Measurements from ENCODE around the gene ANKAR.
"Not testable (repeated sequence)": the region's sequence is repeated elsewhere in the genome, so short reads cannot be mapped to it uniquely, and the experiment has no call there.

ANKAR gene

GRCh38 chr2:189658306-189659212 is 15.9 kb upstream of the ANKAR start:
- DNase-seq (ENCODE audit: low read depth): no peak

GRCh38 chr2:189659734-189660133 is 14.7 kb upstream of the ANKAR start:
- DNase-seq (ENCODE audit: low read depth): peak; percentile 35

- DNase-seq (ENCODE audit: low read depth): peak; percentile 34
These were observed 13.7 kb upstream of the ANKAR start for GRCh38 chr2:189660803-189661147.

GRCh38 chr2:189661148-189661956 is 13.1 kb upstream of the ANKAR start, which contains the start of gene ASNSD1:
ASNSD1 (plus strand) TSS chr2:189661459; CDS start chr2:189666133, 4,674 bp downstream.
- DNase-seq (ENCODE audit: low read depth): peak; percentile 99

- no peak for DNase-seq (ENCODE audit: low read depth)
These were observed 12.5 kb upstream of the ANKAR start for GRCh38 chr2:189661957-189662321.

- no peak for DNase-seq (ENCODE audit: low read depth)
These were observed 11.7 kb upstream of the ANKAR start for GRCh38 chr2:189662669-189663226.

GRCh38 chr2:189663319-189663718 is 11.2 kb upstream of the ANKAR start:
- DNase-seq (ENCODE audit: low read depth): not testable (repeated sequence)

GRCh38 chr2:189669913-189670312 is 4.6 kb upstream of the ANKAR start:
- no peak for DNase-seq (ENCODE audit: low read depth)

- DNase-seq (ENCODE audit: low read depth): no peak
These were observed 653 bp upstream of the ANKAR start for GRCh38 chr2:189673661-189674373.

GRCh38 chr2:189676471-189676870 is 2.0 kb downstream of the ANKAR start:
- no peak for DNase-seq (ENCODE audit: low read depth)

- no peak for DNase-seq (ENCODE audit: low read depth)
These were observed 4.8 kb downstream of the ANKAR start for GRCh38 chr2:189679226-189679625.

- no peak for DNase-seq (ENCODE audit: low read depth)
These were observed 6.7 kb downstream of the ANKAR start for GRCh38 chr2:189681203-189681602.

GRCh38 chr2:189681903-189682302 is 7.4 kb downstream of the ANKAR start:
- DNase-seq (ENCODE audit: low read depth): no peak

- no peak for DNase-seq (ENCODE audit: low read depth)
These were observed 8.9 kb downstream of the ANKAR start for GRCh38 chr2:189683348-189683747.

- DNase-seq (ENCODE audit: low read depth): no peak
These were observed 10.3 kb downstream of the ANKAR start for GRCh38 chr2:189684811-189685210.

- peak; percentile 28 for DNase-seq (ENCODE audit: low read depth)
These were observed 11.2 kb downstream of the ANKAR start for GRCh38 chr2:189685540-189686229.

- DNase-seq (ENCODE audit: low read depth): not testable (repeated sequence)
These were observed 13.3 kb downstream of the ANKAR start for GRCh38 chr2:189687796-189688195.

GRCh38 chr2:189696223-189696622 is 21.8 kb downstream of the ANKAR start:
- no peak for DNase-seq (ENCODE audit: low read depth)

GRCh38 chr2:189698020-189698887 is 23.8 kb downstream of the ANKAR start:
- DNase-seq (ENCODE audit: low read depth): no peak

GRCh38 chr2:189700681-189701080 is 26.2 kb downstream of the ANKAR start:
- no peak for DNase-seq (ENCODE audit: low read depth)

Measured in non-pigmented ciliary epithelial cell (primary cell).